ENCODE measurements around the gene GRIK3. TPM values are rescaled to one million over a fixed set of nuclear protein-coding genes. Genes with fewer than 3 reads are reported as not detected.

Gene GRIK3
- total and polyA plus RNA-seq, 4 experiments from 2014 or later = not detected

DNA sequence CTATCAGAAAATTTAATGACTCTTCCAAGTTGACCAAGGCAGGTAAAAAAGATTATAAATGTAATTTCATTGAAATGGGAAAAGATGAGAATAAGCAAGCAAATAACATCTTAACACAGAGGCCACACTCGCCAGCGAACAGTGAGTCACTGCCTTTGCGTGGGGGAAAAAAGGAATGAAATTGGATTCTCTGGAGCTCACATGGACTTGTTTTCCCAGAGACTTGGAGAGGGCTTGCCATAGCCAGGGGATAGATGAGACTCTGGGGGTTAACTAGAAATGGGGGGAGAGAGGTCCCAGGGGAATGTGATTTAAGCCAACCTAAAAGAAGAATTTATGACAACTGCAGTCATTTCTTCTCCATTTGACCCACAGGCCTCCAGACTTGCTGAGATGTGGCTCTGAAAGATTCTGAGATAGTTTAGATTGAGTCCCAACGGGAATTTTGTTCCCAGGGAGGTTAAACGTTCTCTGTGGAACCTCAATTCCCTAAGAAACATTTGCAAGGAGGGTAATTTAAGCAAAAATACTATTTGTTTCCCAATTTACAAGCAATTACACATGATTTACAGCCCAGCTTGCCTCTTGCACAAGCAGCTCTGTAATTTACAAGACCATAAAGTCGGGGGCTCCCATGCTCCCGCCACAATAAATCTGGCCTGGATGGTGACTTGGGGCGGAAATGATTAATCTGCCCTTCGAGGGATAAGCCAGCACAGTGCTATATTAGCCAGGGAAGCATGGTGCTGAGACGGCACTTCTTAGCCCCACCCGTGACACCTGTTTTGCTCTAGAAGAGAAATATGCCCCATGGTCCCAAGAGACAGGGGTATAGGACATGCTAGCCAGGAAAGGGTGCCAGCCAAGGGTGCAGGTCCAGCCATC, 68.8 kb downstream of the GRIK3 start:
- Histone ChIP-seq H3K27me3 (ENCODE audit: insufficient read depth, low read length) (no peaks in the 10 kb centered on the region), H3K4me1 (ENCODE audit: insufficient read depth, low read length) (no peaks in the 10 kb centered on the region), H3K36me3 (ENCODE audit: insufficient read depth, low read length) (no peaks in the 10 kb centered on the region), H3K4me3 (ENCODE audit: low read length in 2 of 2) (no peak overlapping the region), H3K9me3 (ENCODE audit: control insufficient read depth in 1 of 2, low read length in 2 of 2) (no peaks in the 10 kb centered on the region), H3K27ac (ENCODE audit: low read depth, low read length) (no peak overlapping the region)
- Mint-ChIP-seq H3K36me3 (no peaks in the 10 kb centered on the region), H3K9me3 (peaks cover 0 to 3% (median 1%) of the 10 kb centered on the region in 8 donors), H3K4me3 (no peak overlapping the region), H3K27ac (no peak overlapping the region), H3K4me1 (no peaks in the 10 kb centered on the region), H3K27me3 (peaks cover 9% of the 10 kb centered on the region in 2 donors)
- no peak for DNase-seq
- POLR2A ChIA-PET (ENCODE audit: partially characterized antibody) = no interaction called here
- CTCF ChIA-PET (ENCODE audit: partially characterized antibody) = no interaction called here
- intact Hi-C loops (cut with micrococcal nuclease) = no loop called here

DNA sequence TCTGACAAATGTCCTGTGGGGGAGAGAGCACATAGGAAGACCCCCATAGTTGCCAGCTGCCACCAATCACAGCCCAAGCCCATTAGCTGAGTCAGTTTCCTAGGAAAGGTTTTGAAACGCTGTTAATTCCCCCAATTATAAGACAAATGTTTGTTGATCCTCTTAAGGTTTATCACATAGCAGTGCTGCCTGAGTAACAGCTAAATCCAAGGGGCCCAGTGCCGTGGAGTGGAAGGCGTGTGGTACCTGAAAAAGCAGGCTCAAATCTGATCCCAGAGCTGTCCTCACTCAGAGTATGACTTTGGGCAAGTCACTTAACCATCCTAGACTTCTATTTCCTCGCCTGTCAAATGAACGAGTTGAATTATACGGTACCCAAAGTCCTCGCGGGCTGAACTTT, 69.5 kb downstream of the GRIK3 start:
- Mint-ChIP-seq H3K4me1 (no peaks in the 10 kb centered on the region), H3K27me3 (peaks cover 9 to 10% of the 10 kb centered on the region in 2 donors), H3K27ac (no peak overlapping the region), H3K4me3 (no peak overlapping the region), H3K36me3 (no peaks in the 10 kb centered on the region), H3K9me3 (peaks cover 0 to 3% (median 1%) of the 10 kb centered on the region in 8 donors)
- no peak overlapping the region for H3K27ac ChIP-seq (ENCODE audit: low read depth, low read length)
- no peak for DNase-seq
- H3K4me1 ChIP-seq (ENCODE audit: insufficient read depth, low read length) = no peaks in the 10 kb centered on the region
- no peaks in the 10 kb centered on the region for H3K36me3 ChIP-seq (ENCODE audit: insufficient read depth, low read length)
- H3K27me3 ChIP-seq (ENCODE audit: insufficient read depth, low read length) = no peaks in the 10 kb centered on the region
- CTCF ChIA-PET (ENCODE audit: partially characterized antibody) = no interaction called here
- no peaks in the 10 kb centered on the region for H3K9me3 ChIP-seq (ENCODE audit: control insufficient read depth in 1 of 2, low read length in 2 of 2)
- no peak overlapping the region for H3K4me3 ChIP-seq (ENCODE audit: low read length in 2 of 2)
- POLR2A ChIA-PET (ENCODE audit: partially characterized antibody) = no interaction called here
- intact Hi-C loops (cut with micrococcal nuclease) = no loop called here

DNA sequence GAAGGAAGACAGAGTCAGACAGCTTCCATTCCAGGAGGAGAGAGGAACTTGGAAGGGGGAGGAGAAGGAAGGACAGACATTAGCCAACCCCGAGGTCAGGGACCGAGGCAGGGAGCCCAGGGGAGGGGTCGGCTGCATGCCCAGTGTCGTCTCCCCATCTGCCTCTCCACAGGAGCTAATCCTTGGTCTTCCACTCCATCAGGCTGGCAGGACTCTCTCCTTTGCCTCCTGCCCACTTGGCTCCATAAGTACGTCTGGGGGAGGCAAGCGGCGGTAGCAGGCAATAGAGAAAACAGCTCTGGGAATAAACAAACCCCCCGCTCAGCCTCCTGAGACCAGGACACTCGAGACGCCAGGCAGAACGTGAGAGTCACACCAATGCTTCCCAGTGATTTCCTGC, 71.3 kb downstream of the GRIK3 start:
- H3K4me1 Mint-ChIP-seq = no peaks in the 10 kb centered on the region
- no peaks in the 10 kb centered on the region for H3K36me3 ChIP-seq (ENCODE audit: insufficient read depth, low read length)
- ChIA-PET POLR2A (ENCODE audit: partially characterized antibody) (no interaction called here), CTCF (ENCODE audit: partially characterized antibody) (no interaction called here)
- H3K27ac ChIP-seq (ENCODE audit: low read depth, low read length) = no peak overlapping the region
- no peak overlapping the region for H3K4me3 ChIP-seq (ENCODE audit: low read length in 2 of 2)
- peaks cover 0 to 3% (median 0%) of the 10 kb centered on the region in 8 donors for H3K9me3 Mint-ChIP-seq
- H3K4me1 ChIP-seq (ENCODE audit: insufficient read depth, low read length) = no peaks in the 10 kb centered on the region
- H3K9me3 ChIP-seq (ENCODE audit: control insufficient read depth in 1 of 2, low read length in 2 of 2) = no peaks in the 10 kb centered on the region
- H3K27me3 Mint-ChIP-seq = peaks cover 9 to 10% of the 10 kb centered on the region in 2 donors
- no peaks in the 10 kb centered on the region for H3K27me3 ChIP-seq (ENCODE audit: insufficient read depth, low read length)
- no peak overlapping the region for H3K4me3 Mint-ChIP-seq
- H3K27ac Mint-ChIP-seq = no peak overlapping the region
- DNase-seq = no peak
- H3K36me3 Mint-ChIP-seq = no peaks in the 10 kb centered on the region
- intact Hi-C loops (cut with micrococcal nuclease) = no loop called here

DNA sequence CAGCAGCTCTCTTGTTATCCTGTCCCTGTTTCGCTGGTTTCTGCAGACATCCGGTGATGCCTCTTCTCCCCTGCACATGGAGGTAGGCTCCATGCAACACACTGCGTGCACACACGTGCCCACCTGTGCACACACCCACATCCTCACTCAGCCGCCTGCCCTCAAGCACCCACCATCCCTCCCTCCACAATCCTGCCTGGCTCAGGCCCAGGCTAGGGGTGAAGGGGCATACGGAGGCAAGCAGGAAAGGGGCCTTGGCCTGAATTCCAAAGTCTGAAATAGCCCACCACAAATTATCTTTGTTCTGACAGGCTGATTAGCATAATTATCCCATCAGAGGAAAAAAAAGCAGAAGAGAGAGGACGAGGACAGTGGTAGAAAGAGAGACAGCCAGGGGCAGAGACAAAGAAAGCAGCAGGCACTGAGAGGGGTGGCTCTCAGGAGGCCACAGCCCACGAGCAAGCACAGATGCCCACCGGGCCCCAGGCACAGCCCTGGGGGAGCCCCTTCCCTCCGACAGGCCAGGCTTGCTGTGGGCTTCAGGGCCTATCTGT, 73.2 kb downstream of the GRIK3 start:
- no peaks in the 10 kb centered on the region for H3K36me3 ChIP-seq (ENCODE audit: insufficient read depth, low read length)
- DNase-seq = no peak
- no peak overlapping the region for H3K4me3 ChIP-seq (ENCODE audit: low read length in 2 of 2)
- no peak overlapping the region for H3K27ac Mint-ChIP-seq
- peaks cover 9 to 10% of the 10 kb centered on the region in 2 donors for H3K27me3 Mint-ChIP-seq
- H3K4me1 Mint-ChIP-seq = no peaks in the 10 kb centered on the region
- peaks cover 0 to 2% (median 0%) of the 10 kb centered on the region in 8 donors for H3K9me3 Mint-ChIP-seq
- no peaks in the 10 kb centered on the region for H3K27me3 ChIP-seq (ENCODE audit: insufficient read depth, low read length)
- H3K4me1 ChIP-seq (ENCODE audit: insufficient read depth, low read length) = no peaks in the 10 kb centered on the region
- POLR2A ChIA-PET (ENCODE audit: partially characterized antibody) = no interaction called here
- H3K27ac ChIP-seq (ENCODE audit: low read depth, low read length) = no peak overlapping the region
- intact Hi-C loops (cut with micrococcal nuclease) = no loop called here
- H3K36me3 Mint-ChIP-seq = no peaks in the 10 kb centered on the region
- H3K9me3 ChIP-seq (ENCODE audit: control insufficient read depth in 1 of 2, low read length in 2 of 2) = no peaks in the 10 kb centered on the region
- no peak overlapping the region for H3K4me3 Mint-ChIP-seq
- CTCF ChIA-PET (ENCODE audit: partially characterized antibody) = no interaction called here

DNA sequence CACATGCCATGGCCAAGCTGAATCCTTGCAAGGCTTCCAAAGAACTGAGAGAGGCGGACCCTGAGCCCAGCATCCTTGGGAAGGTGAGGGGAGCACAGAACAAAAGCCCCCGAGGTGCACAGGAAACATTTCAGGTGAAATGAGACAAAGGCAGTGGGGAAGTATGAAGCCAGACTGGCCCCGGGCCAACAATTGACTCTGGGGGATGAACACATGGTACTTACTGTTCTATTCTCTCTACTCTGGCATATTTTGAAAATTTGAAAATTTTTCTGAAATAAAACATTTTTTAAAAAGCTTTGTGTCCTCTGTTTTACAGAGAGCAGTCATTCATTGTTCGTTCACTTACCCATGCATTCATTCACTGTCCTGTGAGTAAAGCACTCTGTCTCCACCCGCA, 77.7 kb downstream of the GRIK3 start:
- ChIA-PET CTCF (ENCODE audit: partially characterized antibody) (no interaction called here), POLR2A (ENCODE audit: partially characterized antibody) (no interaction called here)
- Mint-ChIP-seq H3K36me3 (no peaks in the 10 kb centered on the region), H3K27ac (no peak overlapping the region), H3K4me3 (no peak overlapping the region), H3K4me1 (no peaks in the 10 kb centered on the region), H3K9me3 (peaks cover 0 to 2% (median 0%) of the 10 kb centered on the region in 8 donors), H3K27me3 (peaks cover 7 to 16% of the 10 kb centered on the region in 2 donors)
- DNase-seq = no peak
- H3K4me1 ChIP-seq (ENCODE audit: insufficient read depth, low read length) = no peaks in the 10 kb centered on the region
- no peaks in the 10 kb centered on the region for H3K9me3 ChIP-seq (ENCODE audit: control insufficient read depth in 1 of 2, low read length in 2 of 2)
- no peak overlapping the region for H3K27ac ChIP-seq (ENCODE audit: low read depth, low read length)
- intact Hi-C loops (cut with micrococcal nuclease) = no loop called here
- H3K36me3 ChIP-seq (ENCODE audit: insufficient read depth, low read length) = no peaks in the 10 kb centered on the region
- no peaks in the 10 kb centered on the region for H3K27me3 ChIP-seq (ENCODE audit: insufficient read depth, low read length)
- no peak overlapping the region for H3K4me3 ChIP-seq (ENCODE audit: low read length in 2 of 2)

DNA sequence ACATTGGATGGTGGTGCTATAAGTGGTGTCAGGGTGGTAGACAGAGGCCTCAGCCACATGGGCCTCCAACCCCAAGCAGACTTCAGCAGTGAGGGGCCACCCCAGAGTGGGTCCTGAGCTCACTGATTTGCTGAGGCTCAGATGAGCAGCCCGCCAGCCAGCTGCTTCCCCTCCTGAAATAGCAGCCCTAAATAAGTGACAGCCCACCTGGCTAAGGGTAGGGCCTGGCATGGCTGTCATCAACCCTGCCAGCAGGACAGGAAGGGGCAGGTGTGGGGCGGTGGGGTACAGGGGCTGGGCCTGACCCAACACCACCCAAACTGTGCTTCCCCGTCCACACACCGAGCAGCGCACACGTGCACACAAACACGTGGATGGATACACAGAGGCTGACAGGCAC, 79.3 kb downstream of the GRIK3 start:
- Histone ChIP-seq H3K36me3 (ENCODE audit: insufficient read depth, low read length) (no peaks in the 10 kb centered on the region), H3K4me1 (ENCODE audit: insufficient read depth, low read length) (no peaks in the 10 kb centered on the region), H3K27me3 (ENCODE audit: insufficient read depth, low read length) (no peaks in the 10 kb centered on the region), H3K4me3 (ENCODE audit: low read length in 2 of 2) (no peak overlapping the region), H3K9me3 (ENCODE audit: control insufficient read depth in 1 of 2, low read length in 2 of 2) (no peaks in the 10 kb centered on the region), H3K27ac (ENCODE audit: low read depth, low read length) (no peak overlapping the region)
- Mint-ChIP-seq H3K27ac (no peak overlapping the region), H3K4me1 (no peaks in the 10 kb centered on the region), H3K9me3 (peaks cover 0 to 2% (median 0%) of the 10 kb centered on the region in 8 donors), H3K4me3 (no peak overlapping the region), H3K36me3 (no peaks in the 10 kb centered on the region), H3K27me3 (peaks cover 6 to 13% of the 10 kb centered on the region in 2 donors)
- intact Hi-C loops (cut with micrococcal nuclease) = no loop called here
- CTCF ChIA-PET (ENCODE audit: partially characterized antibody) = no interaction called here
- DNase-seq = no peak
- POLR2A ChIA-PET (ENCODE audit: partially characterized antibody) = no interaction called here

DNA sequence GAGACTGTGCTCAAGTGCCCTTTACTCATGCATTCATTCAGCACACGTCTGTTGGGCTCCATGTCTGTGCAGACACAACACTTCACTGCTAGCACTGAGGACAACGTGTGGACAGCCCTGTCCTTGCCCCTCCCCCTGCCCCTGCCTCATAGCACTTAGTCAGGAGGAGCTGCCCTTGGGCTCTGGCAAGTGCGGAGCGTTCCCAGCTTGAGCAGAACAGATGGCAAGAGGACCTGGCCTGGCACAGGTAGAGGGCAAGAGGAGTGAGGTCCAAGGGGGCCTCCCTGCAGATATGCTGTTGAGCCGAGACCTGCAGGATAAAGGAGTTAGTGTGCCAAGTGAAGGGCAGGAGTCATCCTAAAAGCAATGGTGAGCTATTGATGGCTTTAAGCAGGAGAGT, 81.3 kb downstream of the GRIK3 start:
- Mint-ChIP-seq H3K4me3 (no peak overlapping the region), H3K27ac (no peak overlapping the region), H3K9me3 (no peaks in the 10 kb centered on the region), H3K36me3 (no peaks in the 10 kb centered on the region), H3K27me3 (peaks cover 6 to 14% of the 10 kb centered on the region in 2 donors), H3K4me1 (no peaks in the 10 kb centered on the region)
- no peak for DNase-seq
- ChIA-PET POLR2A (ENCODE audit: partially characterized antibody) (no interaction called here), CTCF (ENCODE audit: partially characterized antibody) (no interaction called here)
- Histone ChIP-seq H3K27me3 (ENCODE audit: insufficient read depth, low read length) (no peaks in the 10 kb centered on the region), H3K36me3 (ENCODE audit: insufficient read depth, low read length) (no peaks in the 10 kb centered on the region), H3K4me3 (ENCODE audit: low read length in 2 of 2) (no peak overlapping the region), H3K27ac (ENCODE audit: low read depth, low read length) (no peak overlapping the region), H3K4me1 (ENCODE audit: insufficient read depth, low read length) (no peaks in the 10 kb centered on the region), H3K9me3 (ENCODE audit: control insufficient read depth in 1 of 2, low read length in 2 of 2) (no peaks in the 10 kb centered on the region)
- intact Hi-C loops (cut with micrococcal nuclease) = no loop called here
